Bronchial epithelial cell (primary cell): ENCODE results near the gene ADGRG6. TPM values are rescaled to one million over a fixed set of nuclear protein-coding genes. Genes with fewer than 3 reads are reported as not detected.

ENCODE experiments used
- DNase-seq: peaks from one replicate; pipeline ENCODE4 v3.0.0-alpha.2; 2010; ENCODE audit warnings: low read depth
- FAIRE-seq: peaks from 2 replicates; lab custom pipeline; 2011; peaks lifted over from hg19 to GRCh38; lab: Jason Lieb, UNC
- H3K27me3 ChIP-seq: 2 replicates; pipeline ENCODE4 v1.5.1; 2011; ENCODE audit warnings: low read length; ENCODE audit not compliant: control insufficient read depth, insufficient read depth
- H3K36me3 ChIP-seq: 2 replicates; pipeline ENCODE4 v1.5.1; 2011; ENCODE audit warnings: low read length; ENCODE audit not compliant: control insufficient read depth, insufficient read depth
- H3K4me3 ChIP-seq: 2 replicates; pipeline ENCODE4 v1.5.1; 2011; ENCODE audit warnings: mild to moderate bottlenecking, low read depth, low read length, control low read depth
- total RNA-seq: library from RNA; depleted of rRNA; stranded (reverse); fragments of >200 nt; gene quantifications from 2 replicates; pipeline ENCODE4 v1.2.1, GENCODE V29; 2014
- TF ChIP-seq, protein P1 (sequence below): IDR thresholded peaks from 2 replicates; pipeline ENCODE4 v1.5.1; 2011; ENCODE audit warnings: mild to moderate bottlenecking, moderate library complexity, low read length, control low read depth, inconsistent platforms; ENCODE audit not compliant: insufficient read depth, severe bottlenecking

ADGRG6 gene
- total RNA-seq, 1 donor from 2014 or later, result 12.4 TPM

DNA sequence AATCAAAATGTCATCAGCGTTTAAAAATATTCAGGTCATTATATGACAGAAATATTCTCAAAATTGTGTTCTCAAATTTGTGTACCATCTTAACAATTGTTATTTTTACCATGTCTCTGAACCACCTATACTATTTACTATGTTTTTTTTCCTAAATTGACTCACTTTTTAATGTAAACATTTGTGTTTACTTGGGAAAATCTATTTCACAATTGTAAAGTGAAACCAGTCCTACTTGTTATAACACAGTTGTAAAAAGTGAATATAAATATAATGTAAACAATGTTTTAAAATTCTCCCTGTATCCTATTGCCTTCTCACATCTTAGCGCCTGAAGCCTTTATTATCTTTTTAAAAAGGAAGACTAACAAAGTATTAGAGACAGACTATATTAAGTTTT lies 83.5 kb downstream of the ADGRG6 start:
- no peaks in the 10 kb centered on the region for H3K27me3 ChIP-seq
- TF ChIP-seq, protein P1, sequence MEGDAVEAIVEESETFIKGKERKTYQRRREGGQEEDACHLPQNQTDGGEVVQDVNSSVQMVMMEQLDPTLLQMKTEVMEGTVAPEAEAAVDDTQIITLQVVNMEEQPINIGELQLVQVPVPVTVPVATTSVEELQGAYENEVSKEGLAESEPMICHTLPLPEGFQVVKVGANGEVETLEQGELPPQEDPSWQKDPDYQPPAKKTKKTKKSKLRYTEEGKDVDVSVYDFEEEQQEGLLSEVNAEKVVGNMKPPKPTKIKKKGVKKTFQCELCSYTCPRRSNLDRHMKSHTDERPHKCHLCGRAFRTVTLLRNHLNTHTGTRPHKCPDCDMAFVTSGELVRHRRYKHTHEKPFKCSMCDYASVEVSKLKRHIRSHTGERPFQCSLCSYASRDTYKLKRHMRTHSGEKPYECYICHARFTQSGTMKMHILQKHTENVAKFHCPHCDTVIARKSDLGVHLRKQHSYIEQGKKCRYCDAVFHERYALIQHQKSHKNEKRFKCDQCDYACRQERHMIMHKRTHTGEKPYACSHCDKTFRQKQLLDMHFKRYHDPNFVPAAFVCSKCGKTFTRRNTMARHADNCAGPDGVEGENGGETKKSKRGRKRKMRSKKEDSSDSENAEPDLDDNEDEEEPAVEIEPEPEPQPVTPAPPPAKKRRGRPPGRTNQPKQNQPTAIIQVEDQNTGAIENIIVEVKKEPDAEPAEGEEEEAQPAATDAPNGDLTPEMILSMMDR, result no peak
- FAIRE-seq (no peak), DNase-seq (peak; percentile 70)
- H3K36me3 ChIP-seq, result no peaks in the 10 kb centered on the region
- no peak overlapping the region for H3K4me3 ChIP-seq

DNA sequence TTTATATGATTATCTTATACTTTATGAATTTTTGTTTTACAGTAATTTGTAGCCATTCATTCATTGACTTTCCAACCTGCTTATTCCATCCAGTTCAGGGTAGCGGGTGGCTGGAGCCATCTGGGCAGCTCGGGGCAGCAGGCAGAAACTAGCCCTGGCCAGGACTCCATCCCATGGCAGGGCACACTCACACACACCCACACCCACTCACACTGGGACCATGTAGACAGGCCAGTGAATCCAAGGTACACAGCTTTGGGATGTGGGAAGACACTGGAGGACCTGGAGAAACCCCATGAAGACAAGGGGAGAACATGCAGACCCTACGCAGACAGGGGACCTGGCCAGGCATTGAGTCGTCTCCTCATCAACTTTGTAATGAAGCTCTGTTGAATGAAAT lies 84.8 kb downstream of the ADGRG6 start:
- FAIRE-seq (no peak), DNase-seq (no peak)
- no peak overlapping the region for H3K4me3 ChIP-seq
- H3K27me3 ChIP-seq, result no peaks in the 10 kb centered on the region
- TF ChIP-seq, protein P1, result no peak
- no peaks in the 10 kb centered on the region for H3K36me3 ChIP-seq

DNA sequence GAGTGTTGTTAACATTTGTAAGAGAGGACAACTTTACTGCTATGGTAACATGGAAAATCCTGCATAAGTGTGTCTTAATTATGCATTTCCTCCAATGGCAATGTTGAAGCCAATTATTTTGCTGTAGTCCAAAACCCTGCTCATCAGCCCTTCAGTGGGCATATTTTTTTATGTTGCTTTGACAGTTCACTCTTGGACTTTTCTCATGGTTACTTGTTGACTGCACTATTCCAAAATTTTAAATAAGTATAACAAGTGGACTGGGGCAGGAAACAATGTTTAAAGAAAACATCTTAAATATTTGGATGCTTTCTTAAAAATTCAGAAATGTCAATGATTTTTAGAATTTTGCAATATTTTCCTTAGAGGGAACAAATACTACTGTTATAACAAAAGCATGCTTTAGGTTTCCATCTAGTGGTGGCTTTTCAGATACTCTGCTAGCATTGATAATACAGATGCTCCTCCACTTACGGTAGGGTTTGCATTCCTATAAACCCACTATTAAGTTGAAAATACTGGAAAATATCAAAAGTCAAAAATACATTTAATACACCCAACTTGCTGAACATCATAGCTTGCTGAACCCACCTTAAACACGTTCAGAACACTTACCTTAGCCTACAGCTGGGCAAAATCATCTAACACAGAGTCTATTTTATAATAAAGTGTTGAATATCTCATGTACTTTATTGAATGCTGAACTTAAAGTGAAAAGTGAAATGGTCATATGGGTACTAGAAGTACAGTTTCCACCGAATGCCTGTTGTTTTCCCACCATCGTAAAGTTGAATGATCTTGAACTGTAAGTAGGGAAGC lies 86.4 kb downstream of the ADGRG6 start:
- H3K4me3 ChIP-seq, result no peak overlapping the region
- no peaks in the 10 kb centered on the region for H3K36me3 ChIP-seq
- TF ChIP-seq, protein P1, result peak; percentile 50
- no peak for FAIRE-seq
- DNase-seq, result peak; percentile 68
- H3K27me3 ChIP-seq, result no peaks in the 10 kb centered on the region

DNA sequence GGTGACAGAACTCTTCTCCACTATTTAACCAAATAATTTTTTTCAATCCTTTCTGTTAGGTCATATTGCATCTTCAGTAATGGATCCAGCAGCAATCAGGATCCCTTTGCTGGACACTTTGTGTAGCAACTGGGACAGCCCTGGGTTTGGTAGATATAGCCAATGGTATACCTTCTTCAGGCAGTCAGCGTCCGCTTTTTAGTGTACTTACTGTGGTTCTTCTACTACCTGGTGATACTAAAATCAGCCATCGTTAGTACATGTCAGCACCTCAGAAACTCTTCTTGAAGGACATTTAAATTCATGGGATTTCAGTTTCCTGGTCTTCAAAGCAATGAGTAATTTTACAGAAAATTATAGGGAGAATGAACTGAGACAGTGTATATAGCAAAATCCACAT lies 93.5 kb downstream of the ADGRG6 start:
- Histone ChIP-seq H3K4me3 (no peak overlapping the region), H3K36me3 (peaks cover 5% of the 10 kb centered on the region), H3K27me3 (no peaks in the 10 kb centered on the region)
- no peak for FAIRE-seq
- TF ChIP-seq, protein P1, result no peak
- no peak for DNase-seq

DNA sequence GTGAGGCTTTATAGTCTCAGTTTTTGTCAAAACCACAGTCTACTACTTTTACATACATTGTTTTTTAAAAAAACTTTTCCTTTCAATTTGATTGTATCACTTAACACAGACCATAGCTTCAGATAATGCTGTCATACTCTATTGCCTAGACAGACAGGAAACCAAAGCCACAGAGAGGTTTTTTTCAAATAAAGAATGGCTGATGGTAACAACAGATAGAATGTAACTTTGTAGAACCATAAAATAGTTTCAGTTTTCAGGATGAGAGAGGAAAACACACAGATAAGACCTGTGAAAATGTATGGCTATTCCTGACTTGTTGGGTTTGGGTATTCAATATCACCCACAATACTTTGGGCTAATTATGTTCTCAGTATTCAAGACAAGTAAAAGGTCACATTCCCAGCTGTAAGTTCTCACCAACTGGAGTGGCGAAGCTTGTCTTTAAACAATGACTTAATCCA lies 94.0 kb downstream of the ADGRG6 start:
- DNase-seq (no peak), FAIRE-seq (no peak)
- no peak overlapping the region for H3K4me3 ChIP-seq
- peaks cover 5% of the 10 kb centered on the region for H3K36me3 ChIP-seq
- TF ChIP-seq, protein P1, result no peak
- no peaks in the 10 kb centered on the region for H3K27me3 ChIP-seq
